ENCODE data around the gene N4BP2L1.
"Not testable (repeated sequence)": the region's sequence is repeated elsewhere in the genome, so short reads cannot be mapped to it uniquely, and the experiment has no call there.

N4BP2L1 gene

DNA sequence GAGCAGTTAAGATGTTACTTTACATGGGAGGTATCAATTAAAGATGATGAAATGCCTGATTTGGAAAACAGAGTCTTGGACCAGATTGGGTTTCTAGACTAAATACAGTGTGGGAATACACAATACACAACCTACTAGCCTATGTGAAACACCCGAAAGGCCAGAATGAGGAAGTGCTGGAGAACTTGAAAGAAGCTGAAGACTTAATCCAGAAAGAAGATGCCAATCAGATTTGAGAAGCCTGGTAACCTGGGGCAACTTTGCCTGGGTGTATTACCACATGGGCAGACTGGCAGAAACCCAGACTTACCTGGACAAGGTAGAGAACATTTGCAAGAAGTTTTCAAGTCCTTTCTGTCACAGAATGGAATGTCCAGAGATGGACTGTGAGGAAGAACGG lies 43.2 kb downstream of the N4BP2L1 start:
- DNase-seq = no peak

DNA sequence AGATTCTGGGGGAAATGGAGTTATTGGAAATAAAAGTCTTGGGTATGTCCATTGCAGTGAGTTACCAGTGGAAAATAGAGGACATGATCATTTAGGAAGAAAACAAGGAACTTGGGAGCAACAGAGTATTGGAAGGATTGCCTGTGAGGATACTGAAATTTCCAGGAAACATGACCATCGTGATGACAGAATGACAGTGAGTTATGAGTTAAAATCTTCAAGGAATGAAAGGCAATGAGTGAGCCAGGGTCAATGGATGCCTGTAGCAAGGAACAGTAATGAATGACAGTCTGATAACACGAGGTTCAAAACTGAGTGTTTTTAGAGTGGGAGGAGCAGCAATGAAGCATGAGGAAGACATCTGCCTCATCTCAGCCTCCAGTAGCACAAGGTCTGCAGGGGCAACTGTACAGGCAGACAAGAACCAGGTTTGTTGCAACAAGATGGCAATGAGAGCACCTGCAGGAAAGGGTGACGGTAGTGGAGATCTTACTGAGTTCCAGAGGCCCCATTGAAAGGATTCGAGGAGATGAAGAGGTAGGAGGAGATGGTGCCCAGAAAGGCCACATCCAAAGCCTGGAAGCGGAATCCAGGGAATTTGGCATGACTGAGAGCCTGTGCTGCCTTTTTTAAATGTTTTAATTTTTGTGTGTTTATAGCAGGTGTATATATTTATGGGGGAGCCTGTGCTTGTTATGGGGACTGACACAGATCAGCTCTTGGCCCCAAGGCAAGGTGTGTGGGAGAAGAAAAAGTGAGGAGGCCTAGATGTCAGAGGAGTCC lies 43.9 kb downstream of the N4BP2L1 start:
- no peak for DNase-seq

DNA sequence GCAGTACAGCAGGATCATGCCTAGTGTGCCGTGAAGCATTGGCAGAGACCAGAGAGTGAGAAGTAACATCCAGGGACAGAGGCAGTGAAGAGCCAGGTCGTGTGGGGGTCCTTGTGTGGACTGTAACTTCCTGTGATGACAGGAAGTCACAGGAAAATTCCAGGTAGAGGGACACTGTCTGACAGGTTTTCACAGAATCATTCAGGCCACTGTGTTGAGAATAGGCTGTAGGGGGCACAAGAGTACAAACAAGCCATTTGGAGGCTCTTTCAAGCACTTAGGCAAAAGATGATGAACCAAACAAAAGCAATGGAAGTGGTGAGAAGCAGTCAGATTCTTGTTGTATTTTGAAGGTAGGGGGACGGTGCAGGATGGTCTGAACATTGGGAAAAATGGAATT lies 46.4 kb downstream of the N4BP2L1 start:
- DNase-seq = no peak

DNA sequence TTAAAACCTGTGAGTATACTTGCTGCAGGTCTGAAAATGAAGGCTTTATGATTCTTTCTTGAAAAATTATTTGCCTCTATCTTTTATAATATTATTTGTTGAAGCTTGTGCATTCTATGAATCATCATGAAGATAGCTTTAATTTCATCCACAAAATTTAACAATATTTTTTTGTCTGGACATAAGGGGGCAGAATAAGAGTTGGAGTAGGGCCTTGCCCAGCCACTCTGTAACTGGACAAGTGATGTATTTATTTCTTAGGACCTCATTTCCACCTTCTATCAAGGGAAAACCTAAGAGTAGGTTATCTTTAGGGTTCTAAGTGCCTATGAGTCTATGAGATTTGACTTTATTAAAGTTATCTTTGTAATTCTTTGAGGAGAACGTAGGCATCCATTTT lies 49.9 kb downstream of the N4BP2L1 start:
- no peak for DNase-seq

DNA sequence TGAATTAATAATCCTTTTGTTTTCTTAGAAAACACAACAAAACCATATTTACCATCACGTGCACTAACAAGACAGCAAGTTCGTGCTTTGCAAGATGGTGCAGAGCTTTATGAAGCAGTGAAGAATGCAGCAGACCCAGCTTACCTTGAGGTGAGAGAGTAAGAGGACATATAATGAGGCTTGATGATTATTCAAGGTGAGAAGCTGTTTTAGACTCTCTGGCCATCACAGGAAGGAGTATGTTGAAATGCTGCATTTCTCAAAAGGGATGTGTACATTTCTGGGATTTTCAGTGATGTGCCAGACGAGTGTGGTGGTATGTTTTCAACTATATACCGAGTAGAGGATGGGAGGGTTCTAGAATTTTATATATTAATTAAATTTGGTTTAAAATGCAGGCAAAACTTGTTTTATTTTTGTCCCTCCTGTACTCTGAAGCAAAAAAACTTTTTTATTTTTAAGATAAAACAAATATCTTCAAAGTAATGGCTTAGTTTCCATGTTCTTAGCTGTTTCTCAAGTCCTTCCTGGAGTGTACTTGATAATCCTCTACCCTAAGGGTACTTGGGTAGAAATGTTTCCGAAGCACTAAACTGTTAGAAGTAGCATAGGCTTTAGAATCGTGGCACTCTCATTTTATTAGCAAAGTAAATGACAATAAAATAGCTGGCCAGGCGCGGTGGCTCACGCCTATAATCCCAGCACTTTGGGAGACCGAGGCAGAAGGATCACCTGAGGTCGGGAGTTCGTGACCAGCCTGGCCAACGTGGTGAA lies 51.1 kb downstream of the N4BP2L1 start:
- no peak for DNase-seq

DNA sequence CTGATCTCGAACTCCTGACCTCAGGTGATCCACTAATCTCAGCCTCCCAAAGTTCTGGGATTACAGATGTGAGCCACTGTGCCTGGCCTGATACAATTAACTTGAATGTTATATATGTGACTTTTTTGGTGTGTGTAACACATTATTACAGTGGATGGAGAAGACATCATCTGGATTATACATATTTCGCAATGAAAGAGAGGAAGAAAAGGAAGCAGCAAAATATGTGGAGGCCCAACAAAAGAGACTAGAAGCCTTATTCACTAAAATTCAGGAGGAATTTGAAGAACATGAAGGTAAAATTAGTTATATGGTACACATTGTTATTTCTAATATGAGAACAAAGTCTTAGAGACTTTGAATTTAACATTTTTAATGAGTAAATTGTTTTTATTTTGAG lies 57.1 kb downstream of the N4BP2L1 start:
- DNase-seq = no peak

DNA sequence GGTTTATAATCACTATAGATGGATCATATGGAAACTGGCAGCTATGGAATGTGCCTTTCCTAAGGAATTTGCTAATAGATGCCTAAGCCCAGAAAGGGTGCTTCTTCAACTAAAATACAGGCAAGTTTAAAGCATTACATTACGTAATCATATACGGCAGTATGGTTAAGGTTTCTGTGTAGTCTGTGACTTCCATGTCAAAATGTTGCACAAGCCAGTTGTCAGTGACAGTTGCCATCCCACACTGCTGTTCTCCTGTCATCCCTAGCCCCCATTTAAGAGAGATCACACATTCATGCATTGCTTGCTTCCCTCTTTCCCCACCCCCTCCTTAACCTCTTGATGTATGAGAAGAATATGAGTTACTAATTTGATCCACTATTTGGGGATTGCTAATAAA lies 65.4 kb downstream of the N4BP2L1 start:
- DNase-seq = no peak

DNA sequence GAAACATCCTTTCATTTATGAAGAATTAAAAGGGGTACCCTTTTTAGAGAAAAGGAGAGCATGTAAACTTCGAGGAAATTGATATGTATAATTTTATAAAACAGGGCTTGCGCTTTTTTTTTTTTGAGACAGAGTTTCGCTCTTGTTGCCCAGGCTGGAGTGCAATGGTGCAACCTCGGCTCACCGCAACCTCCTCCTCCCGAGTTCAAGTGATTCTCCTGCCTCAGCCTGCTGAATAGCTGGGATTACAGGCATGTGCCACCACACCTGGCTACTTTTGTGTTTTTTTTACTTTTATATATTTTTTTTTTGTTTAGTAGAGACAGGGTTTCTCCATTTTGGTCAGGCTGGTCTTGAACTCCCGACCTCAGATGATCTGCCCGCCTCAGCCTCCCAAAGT lies 72.0 kb downstream of the N4BP2L1 start:
- not testable (repeated sequence) for DNase-seq

DNA sequence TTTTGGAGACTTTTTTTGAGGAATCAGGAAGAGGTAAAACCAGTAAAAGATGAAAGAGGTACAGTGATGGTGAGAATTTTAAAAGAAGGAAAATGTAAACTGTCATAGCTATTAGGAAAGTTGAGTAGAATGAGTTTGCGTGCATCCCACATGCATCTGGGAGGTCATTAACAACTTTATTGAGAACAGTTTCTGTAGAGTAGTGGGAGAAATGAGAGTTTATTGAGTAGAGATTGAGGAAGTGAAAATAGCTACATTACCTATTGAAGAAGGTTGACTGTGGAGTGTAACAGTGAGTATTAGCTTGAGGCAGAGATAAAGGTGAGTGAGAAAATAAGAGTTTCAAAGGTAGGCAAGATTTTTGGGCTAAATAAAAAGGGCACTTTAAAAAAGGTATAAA lies 73.9 kb downstream of the N4BP2L1 start:
- DNase-seq = no peak

DNA sequence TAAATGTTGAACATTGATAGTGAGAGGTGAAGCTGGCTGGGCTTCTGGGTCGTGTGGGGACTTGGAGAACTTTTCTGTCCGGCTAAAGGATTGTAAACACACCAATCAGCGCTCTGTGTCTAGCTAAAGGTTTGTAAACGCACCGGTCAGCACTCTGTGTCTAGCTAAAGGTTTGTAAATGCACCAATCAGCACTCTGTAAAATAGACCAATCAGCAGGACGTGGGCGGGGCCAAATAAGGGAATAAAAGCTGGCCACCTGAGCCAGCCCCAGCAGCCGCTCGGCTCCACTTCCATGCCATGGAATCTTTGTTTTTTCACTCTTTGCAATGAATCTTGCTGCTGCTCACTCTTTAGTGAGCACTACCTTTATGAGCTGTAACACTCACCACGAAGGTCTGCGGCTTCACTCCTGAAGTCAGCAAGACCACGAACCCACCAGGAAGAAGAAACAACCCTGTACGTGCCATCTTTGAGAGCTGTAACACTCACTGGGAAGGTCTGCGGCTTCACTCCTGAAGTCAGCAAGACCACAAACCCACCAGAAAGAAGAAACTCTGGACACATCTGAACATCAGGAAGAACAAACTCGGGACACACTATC lies 77.0 kb downstream of the N4BP2L1 start:
- not testable (repeated sequence) for DNase-seq
